Activated CD4-positive, alpha-beta T cell treated with anti-CD3 and anti-CD28 coated beads for 24 hours (primary cell): ENCODE measurements around the gene MYO10.
A peak's percentile ranks its signal among the peaks of the same experiment; 100 is the strongest.
"Not testable (repeated sequence)": the region's sequence is repeated elsewhere in the genome, so short reads cannot be mapped to it uniquely, and the experiment has no call there.

Source experiments
- DNase-seq, 2 donors: peaks; one replicate each; pipeline ENCODE4 v3.0.0-alpha.2; 2020; ENCODE audit warnings: low read depth in 2 of 2

The MYO10 gene

GRCh38 chr5:16668631-16669030 is 267.5 kb downstream of the MYO10 start:
- DNase-seq, result no peak

- no peak for DNase-seq
Measured at GRCh38 chr5:16668194-16668593, 267.9 kb downstream of the MYO10 start.

DNA sequence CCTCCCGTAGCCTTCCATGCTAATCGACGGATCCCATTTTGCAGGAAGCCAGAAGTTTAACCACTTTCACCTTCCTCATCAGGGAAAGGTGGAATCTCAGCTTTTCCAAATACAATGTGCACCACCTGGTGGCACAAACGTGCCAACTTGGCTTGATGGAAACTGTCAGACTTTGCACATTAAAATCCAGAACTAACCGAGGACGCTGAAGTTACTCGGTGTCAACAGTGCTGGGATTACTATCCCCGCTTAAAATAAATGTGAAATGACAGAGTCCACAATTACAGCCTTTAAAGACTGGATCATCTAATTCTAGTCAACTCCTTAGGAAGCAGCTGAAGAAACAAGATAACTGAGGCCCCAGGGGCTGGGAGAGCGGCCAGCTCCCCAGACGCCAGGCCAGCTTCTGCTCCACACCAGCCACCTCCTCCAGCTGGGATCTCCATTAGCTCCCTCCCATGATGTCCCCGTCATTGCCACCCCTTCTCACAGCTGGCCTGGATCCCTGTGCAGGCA is 269.1 kb downstream of the MYO10 start:
- DNase-seq, result no peak

- no peak for DNase-seq
Measured at GRCh38 chr5:16666130-16666882, 269.8 kb downstream of the MYO10 start.

GRCh38 chr5:16665601-16666000 is 270.5 kb downstream of the MYO10 start:
- no peak for DNase-seq

DNA sequence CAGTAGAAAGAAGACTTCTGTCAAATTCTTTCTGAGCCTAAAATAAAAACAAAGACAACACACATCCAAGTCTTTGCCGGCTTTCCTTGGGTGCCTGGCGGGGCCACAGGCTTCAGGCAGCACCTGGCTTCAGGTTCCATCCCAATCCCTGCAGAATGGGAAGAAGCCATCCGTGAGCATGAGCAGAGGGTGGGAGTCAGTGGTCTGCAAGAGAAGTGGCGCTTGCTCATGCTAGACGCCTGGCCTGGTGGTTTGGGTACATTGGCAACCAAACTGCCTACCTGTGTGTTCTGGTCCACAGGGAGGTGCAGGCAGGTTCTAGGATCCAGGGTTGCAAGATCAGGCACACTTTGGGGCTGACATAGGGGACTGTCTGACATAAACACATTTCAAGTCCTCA is 271.7 kb downstream of the MYO10 start:
- DNase-seq, result no peak

- DNase-seq, result no peak
Measured at GRCh38 chr5:16663840-16664239, 272.2 kb downstream of the MYO10 start.

DNA sequence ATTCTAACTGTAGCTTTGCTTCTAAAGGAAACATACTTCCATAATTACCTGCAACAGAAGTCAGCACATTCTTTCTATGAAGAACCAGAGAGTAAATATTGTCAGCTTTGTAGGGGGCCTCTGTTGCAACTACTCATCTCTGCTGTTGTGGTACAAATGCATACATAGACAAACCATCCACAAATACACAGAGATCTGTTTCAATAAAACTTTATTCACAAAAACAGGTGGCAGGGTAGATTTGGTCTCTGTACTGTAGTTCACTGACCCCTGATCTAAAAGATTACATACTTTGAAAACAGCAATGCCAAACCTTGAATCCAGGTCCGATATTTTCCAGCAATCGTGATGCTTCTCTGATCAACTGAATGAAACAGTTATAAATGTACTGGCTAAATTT is 274.4 kb downstream of the MYO10 start:
- no peak for DNase-seq

DNA sequence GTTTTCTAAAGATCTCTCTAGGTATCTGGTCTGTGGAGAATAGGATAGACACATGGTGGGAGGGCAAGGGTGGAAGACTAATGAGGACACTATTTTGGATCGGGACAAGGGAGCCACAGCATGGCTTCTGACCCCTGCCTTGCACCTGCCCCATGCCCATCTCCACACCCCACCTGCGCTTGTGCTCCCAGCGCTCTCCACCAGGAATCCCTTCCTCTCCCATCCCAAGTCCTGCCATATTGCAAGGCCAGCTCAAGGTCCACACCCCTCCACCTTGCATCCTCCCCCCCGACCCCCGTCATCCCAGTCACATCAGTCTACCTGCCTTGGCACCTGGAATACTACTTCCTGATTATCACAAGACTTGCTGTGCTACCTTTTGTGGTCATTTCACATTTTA is 275.1 kb downstream of the MYO10 start:
- DNase-seq, result no peak

DNA sequence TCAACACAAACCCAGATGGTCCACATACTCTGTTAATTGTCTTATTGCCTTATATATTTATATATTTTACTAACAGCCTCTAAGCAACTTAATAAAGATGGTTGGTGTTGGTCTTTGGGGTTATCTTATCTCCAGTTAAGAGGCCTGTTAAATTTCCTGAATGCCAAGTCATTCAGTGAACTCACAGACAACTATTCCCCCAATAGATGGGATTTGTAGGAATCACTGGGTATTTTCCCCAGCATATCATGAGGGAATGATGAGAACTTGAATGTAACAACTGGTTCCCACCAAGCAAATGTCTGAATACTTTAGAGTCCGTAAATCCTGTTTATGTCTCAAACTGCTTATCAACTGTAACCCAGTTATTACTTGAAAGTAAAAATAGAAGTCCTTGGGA is 276.6 kb downstream of the MYO10 start:
- no peak for DNase-seq

- no peak for DNase-seq
Measured at GRCh38 chr5:16656561-16657191, 279.4 kb downstream of the MYO10 start.

GRCh38 chr5:16654647-16655334 is 281.3 kb downstream of the MYO10 start:
- no peak for DNase-seq

GRCh38 chr5:16648739-16649138 is 287.3 kb downstream of the MYO10 start:
- DNase-seq, result not testable (repeated sequence)

DNA sequence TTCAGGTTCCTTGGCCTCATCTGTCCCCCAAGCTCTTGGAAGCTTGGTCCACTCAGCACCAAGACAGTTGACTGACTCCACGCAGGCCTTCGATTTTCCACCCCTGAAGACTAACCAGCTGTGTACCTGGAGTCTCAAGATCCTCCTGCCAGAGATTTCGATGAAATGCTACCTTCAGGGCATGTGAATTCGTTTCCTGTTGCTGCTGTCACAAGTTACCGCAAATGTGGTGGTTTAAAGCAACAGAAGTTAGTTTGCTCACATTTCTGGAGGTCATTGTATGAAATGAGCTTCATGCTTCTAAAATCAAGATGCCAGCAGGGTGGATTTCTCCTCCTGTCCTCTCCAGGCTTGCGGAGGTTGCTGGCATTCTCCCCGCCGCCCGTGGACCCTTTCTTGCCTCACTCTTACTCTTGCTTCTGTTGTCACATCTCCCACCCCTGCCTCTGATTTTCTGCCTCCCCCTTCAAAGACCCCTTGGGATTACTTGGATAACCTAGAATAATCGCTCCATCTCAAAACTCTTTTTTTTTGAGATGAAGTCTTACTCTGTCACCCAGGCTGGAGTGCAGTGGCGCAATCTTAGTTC is 291.7 kb downstream of the MYO10 start:
- DNase-seq, result no peak

DNA sequence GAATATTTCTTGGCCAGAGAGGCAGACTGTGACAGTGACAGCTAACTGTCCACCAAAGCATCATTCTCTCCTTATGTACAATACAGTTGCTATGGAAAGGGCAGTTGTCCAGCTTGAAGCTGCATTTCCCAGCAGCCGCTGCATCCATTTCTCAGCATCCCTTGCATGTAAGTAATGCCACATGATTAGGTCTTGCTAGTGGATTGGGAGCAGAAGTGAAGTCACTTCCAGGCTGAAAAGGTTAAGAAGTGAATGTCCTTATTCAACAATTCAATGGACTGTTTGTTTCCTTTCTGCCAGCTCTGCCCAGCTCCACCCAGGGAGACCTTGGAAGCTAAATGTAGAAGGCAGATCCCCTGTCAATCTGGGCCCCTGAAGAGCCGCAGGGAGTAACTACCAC is 293.2 kb downstream of the MYO10 start:
- DNase-seq, result no peak

- DNase-seq, result no peak
Measured at GRCh38 chr5:16639206-16639605, 296.9 kb downstream of the MYO10 start.

DNA sequence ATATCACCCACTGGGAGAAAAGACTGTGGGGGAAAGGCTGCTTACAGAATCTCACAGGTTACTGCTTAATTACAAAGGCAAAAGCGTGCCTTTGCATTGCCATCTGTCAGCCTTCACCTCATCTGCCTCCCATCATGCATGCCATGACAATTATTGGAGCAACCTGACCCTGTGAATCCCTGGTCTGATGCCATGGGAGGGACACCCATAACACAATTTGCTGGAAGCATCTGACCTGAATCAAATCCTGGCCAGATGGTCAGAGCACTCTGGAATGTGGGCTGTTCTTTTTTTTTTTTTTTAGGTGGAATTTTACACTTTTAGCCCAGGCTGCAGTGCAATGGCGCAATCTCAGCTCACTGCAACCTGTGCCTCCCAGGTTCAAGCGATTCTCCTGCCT is 307.7 kb downstream of the MYO10 start:
- no peak for DNase-seq

GRCh38 chr5:16626696-16627264 is 309.3 kb downstream of the MYO10 start:
- DNase-seq, result peak in 1 of 2 donors; percentile 22

DNA sequence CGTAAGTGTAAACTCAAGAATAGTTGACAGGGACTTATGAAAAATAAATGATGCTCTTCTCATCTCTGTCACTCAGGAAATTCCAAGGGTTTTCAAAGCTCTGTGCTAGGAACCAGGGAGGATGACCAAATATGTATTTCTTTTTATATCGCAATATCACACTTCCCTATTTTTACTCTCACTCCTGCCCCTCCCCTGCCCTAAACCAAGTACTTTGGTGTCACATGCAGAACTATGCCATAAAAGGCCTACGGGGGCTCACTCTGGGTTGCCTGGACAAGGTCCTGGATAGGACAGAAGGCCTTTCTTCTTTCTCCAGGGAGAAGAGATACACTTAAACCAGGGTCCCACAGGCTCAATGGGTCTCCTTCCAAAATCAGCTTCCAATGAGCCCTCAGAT is 311.0 kb downstream of the MYO10 start:
- DNase-seq, result no peak

GRCh38 chr5:16619136-16619535 is 317.0 kb downstream of the MYO10 start:
- no peak for DNase-seq

- DNase-seq, result no peak
Measured at GRCh38 chr5:16618138-16618897, 317.8 kb downstream of the MYO10 start.
